Activated CD8-positive, alpha-beta memory T cell treated with anti-CD3 and anti-CD28 coated beads, Interleukin-2, amount 50 U/mL, for 1 hour (primary cell): ENCODE measurements around the gene MMP15.
"Not testable (repeated sequence)": the region's sequence is repeated elsewhere in the genome, so short reads cannot be mapped to it uniquely, and the experiment has no call there.

Source experiments
- DNase-seq: peaks from one replicate; pipeline ENCODE4 v3.0.0-alpha.2; 2020; ENCODE audit errors: extremely low read depth

The MMP15 gene

GRCh38 chr16:58086381-58087208, 61.0 kb downstream of the MMP15 start:
- DNase-seq = no peak

GRCh38 chr16:58087209-58087913, 61.8 kb downstream of the MMP15 start:
- no peak for DNase-seq

- no peak for DNase-seq
These were observed 62.5 kb downstream of the MMP15 start for GRCh38 chr16:58088091-58088490.

GRCh38 chr16:58090396-58090795, 64.8 kb downstream of the MMP15 start:
- not testable (repeated sequence) for DNase-seq

GRCh38 chr16:58094026-58094425, 68.5 kb downstream of the MMP15 start:
- no peak for DNase-seq

- no peak for DNase-seq
These were observed 69.4 kb downstream of the MMP15 start for GRCh38 chr16:58094791-58095574.

GRCh38 chr16:58095575-58095960, 70.0 kb downstream of the MMP15 start:
- not testable (repeated sequence) for DNase-seq

- no peak for DNase-seq
These were observed 70.7 kb downstream of the MMP15 start for GRCh38 chr16:58096249-58096648.
